HG02763 (cell line): ENCODE data around the gene ANAPC7.
"Not testable (repeated sequence)": the region's sequence is repeated elsewhere in the genome, so short reads cannot be mapped to it uniquely, and the experiment has no call there.

ENCODE experiments used
- ATAC-seq: cut with Tn5 transposase; IDR thresholded peaks from one replicate; pipeline ENCODE4 v1.9.1; 2021; ENCODE audit warnings: mild to moderate bottlenecking, moderate library complexity; ENCODE audit not compliant: unreplicated experiment

The ANAPC7 gene

GRCh38 chr12:110378131-110378790 lies 25.2 kb downstream of the ANAPC7 start:
- ATAC-seq, result not testable (repeated sequence)

DNA sequence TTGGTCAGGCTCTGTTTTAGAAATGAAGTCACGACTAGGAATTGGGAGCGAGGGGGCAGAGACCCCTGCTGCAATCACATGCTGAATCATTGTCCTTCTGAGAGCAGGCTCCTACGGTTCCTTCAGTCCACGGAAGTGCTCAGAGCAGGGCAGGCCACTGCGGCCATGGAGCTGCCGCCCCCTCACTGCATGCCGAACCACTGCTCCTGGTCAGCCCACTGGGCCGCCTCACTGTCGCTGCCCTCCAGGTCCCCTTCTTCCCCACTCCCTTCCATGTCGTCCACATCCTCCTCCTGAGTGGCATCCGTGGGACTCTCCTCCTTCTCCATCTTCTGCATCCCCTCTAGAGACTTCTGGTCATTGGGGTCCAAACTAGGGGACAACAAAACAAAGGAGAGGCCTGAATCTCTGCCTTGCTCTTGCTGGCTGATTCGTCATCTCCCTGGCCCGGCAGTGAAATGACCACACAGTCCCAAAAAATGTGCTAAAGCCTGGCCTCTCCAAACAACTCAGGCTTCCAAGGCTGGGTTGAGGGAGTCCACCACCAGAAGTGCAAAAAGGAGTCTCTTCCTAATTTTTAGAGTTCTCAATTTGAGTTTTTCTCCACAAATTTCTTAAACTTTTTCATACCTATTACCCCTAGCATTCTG lies 29.4 kb downstream of the ANAPC7 start:
- no peak for ATAC-seq

DNA sequence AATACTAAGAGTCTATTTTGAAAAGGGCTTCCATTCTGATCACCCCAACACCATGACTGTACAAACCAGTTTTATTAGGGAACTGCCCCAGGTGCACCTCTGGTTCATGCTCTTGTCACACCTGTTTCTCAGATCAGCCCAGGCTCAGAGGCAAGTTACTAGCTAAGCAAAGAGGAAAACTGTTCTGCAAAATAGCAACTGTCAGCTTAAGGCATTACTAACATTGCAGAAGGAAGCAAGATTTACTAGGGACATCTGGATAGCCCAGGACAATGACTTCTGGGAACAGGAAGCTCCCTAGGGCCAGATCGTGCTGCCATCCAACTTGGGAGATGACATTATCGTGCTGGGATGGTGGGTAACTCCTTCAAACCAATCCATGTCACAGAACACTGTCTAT lies 30.1 kb downstream of the ANAPC7 start:
- no peak for ATAC-seq

DNA sequence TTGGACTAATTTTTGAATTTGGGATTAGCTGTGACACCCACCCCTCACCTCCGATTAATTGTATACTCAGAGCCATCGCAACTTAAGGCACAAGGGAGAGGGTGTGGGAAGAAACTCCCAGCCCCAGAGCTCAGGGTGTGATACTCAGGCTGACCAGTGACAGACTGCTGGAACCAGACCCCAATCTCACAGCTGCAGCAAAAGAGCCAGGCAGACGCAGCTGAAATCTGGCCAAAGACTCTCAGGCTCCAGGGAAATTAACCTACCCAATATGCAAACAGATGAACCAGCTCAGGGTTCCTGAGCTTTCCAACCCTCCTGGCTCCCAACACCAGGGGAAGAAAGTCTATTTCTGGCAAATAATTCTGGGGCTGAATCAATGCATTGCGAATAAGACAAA lies 30.5 kb downstream of the ANAPC7 start:
- ATAC-seq, result no peak

DNA sequence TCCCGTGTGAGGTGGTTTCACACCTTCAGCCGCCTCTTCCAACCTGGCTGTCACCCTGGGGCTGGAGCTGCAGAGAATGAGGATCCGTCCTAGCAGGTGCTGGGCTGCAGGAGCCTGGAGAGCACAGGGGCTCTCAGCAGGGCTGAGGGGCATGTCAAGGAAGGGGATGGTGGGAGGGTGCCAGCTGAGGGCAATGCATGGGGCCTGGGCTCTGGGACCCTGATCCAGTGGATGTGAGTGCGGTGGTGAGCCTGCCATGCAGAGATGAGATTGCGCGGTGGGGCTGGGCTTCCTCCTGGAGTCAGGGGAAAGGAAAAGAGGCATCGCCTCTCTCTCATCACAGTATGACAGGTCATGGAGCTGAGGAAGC lies 31.5 kb downstream of the ANAPC7 start:
- ATAC-seq, result no peak

GRCh38 chr12:110371408-110372055 lies 32.0 kb downstream of the ANAPC7 start:
- ATAC-seq, result peak; percentile 59

GRCh38 chr12:110370732-110371231 lies 32.7 kb downstream of the ANAPC7 start:
- ATAC-seq, result no peak

DNA sequence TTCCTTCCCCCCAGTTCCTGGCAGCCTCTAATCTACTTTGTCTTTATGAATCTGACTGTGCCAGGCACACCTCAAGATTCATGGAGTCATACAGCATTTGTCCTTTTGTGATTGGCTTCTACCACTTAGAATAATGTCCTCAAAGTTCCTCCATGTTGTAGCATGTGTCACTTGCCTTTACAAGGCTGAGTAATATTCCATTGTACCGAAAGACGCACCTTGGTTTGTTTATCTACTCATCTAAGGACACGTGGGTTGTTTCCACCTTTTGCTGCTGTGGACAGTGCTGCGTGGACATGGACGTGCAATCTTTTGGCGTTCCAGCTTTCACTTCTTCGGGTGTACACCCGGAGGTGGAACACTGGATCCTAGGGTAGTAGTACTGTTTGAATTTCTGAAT lies 33.5 kb downstream of the ANAPC7 start:
- ATAC-seq, result no peak

DNA sequence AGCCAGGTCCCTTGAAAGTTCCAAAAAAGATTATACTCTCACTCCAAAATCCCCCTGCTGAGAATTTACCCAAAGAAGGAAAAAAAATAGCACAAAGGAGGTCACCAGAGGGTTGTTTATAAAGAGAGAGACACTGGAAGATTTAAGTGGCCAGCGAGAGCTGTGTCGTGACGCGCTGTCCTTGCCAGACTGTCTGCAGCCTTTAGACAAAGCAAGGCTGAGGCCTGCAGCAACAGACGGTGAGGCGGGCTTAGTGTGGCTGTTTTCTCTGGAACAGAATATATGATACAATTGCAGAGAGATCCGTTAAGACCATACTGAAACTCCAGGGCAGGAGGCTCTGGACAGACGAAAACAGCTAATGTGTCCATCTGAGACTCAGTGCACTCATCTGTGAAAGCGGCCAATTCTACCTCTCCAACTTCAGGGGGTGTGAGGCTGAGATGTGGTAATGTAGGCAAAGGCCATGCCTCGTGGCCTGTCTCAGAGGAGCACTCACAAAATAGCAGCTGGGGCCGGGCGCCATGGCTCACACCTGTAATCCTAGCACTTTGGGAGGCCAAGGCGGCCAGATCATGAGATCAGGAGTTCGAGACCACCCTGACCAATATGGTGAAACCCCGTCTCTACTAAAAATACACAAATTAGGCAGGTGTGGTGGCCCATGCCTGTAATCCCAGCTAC lies 36.2 kb downstream of the ANAPC7 start:
- ATAC-seq, result no peak

GRCh38 chr12:110366321-110367142 lies 37.0 kb downstream of the ANAPC7 start:
- no peak for ATAC-seq

DNA sequence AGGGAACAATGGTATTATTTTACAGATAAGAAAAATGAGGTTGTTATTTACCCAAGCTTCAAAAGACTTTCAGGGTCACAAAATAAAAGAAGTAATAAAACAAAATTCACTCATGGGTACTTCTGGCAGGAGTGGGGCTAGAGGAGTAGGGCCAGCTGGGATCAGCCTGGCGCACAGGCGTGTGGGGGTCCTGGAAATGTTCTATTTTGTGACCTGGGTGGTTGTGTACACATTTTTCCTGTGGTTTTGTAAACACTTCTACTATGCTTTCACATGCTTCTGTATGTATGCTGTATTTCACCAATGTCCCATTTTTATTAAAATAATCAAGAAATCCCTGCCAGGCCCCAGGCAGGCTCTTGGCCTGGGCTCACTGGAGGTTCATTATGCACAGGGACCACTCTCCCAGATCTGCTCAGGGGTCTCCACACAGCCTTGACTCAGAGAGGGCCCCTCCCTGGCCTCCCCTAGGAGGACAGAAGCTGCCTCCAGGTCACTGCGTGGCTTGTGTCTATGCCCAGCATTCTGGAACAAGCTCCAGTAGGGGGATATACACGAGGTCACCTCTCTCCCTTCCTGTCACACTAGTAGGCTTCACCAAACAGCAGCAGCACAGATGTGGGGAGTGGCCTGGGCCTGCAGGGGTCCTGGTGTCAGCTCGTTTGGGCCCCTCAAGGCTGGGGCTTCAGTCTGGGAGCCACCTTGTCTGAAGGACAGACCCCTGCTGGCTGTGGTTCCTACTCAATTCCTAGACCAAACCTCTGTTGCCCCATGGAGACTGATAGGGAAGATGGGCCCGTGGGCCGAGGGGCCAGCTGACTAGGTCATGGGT lies 37.8 kb downstream of the ANAPC7 start:
- ATAC-seq, result no peak

GRCh38 chr12:110361216-110361615 lies 42.3 kb downstream of the ANAPC7 start:
- ATAC-seq, result no peak

GRCh38 chr12:110358384-110359097 lies 45.0 kb downstream of the ANAPC7 start:
- ATAC-seq, result not testable (repeated sequence)

DNA sequence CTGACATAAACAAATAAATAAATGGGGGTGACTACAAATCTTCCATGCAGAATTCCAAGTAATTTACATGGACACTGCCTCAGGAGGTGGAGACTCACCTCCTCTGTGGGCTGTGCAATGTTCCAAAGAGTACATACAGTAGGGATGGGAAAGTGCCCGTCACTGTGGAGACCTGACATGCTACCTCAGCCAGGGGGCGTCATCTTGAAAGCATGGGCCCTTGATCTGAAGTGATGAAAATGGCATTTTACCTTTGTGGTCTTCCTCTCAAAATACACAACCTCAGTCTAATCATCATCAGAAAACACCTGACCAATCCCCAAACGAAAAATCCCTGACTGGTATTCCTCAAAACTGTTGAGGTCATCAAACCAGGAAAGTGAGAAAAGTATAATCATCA lies 48.4 kb downstream of the ANAPC7 start:
- ATAC-seq, result no peak

DNA sequence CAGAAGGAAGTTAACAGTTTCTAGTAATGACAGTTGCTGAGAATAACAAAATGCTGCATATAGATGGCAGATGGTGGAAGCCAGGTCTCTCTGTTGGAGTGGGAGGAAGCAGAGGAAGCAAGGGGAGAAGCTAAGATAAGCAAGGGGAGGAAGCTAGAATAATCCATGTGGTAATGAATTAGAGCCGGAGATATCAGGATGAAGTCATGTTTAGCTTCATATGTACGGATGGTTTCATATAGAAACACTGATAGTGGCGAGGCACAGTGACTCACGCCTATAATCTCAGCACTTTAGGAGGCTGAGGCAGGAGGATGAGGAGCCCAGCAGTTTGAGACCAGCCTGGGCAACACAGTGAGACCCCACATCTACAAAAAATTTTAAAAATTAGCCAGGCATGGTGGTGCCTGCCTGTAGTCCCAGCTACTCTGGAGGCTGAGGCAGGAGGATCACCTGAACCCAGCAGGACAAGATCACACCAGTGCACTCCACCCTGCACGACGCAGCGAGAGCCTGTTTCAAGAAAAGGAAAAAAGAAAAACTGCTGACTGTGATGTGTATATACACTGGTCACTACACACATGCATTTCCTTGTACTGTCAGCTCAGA lies 49.2 kb downstream of the ANAPC7 start:
- no peak for ATAC-seq

GRCh38 chr12:110353211-110353965 lies 50.1 kb downstream of the ANAPC7 start:
- no peak for ATAC-seq

GRCh38 chr12:110352401-110352800 lies 51.1 kb downstream of the ANAPC7 start:
- ATAC-seq, result no peak

DNA sequence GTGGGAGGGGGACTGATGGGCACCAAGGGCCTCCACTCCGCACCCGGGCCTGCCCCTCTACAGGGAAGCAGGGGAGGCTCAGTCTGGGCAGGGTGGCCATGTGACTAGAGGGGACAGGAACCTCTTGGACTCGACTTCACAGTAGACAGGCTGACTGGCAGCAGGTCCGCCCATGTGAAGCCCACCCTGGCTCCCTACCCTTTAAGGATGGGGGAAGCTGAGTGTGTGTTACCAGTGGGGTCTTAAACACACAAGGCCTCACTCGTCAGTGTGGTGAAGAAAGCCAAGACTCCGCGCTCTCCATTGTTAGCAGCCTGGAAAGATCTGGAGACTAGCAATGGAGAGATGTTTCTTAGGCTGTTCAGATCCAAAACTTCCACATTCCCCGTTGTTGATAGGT lies 52.4 kb downstream of the ANAPC7 start:
- no peak for ATAC-seq
